Activated CD4-positive, CD25-positive, alpha-beta regulatory T cell treated with anti-CD3 and anti-CD28 coated beads, Interleukin-2, amount 50 U/mL, for 24 hours (primary cell): ENCODE results near the gene RAB31.
"Not testable (repeated sequence)": the region's sequence is repeated elsewhere in the genome, so short reads cannot be mapped to it uniquely, and the experiment has no call there.

Source experiments
- ATAC-seq, 2 donors: fragments of 150-1000 bp; cut with Tn5 transposase; one replicate each; pipeline ENCODE4 v1.10.0; 2021; ENCODE audit warnings: mild to moderate bottlenecking in 1 of 2, moderate library complexity in 1 of 2

RAB31 gene

DNA sequence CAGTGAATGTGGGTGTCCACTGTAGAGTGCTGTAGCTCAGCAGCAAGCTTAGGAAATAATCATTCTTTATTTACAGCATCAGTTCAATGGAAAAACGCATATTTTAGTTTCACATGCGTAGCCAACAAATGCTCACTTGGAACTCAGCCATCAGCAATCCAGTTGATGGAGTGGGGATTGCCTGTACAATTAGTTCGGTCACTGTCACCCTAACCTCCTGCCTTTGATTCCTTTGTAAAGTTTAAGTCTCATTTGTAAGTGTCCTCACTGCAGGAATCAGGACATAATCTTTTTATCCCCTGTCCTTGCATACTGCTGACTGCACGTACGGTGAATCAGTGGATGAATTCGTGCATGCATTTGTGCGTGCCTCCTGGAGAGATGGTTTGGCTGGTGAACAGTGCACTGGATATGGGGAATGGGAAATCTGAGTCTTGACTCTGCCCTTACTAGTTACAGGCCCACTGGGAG, 55.9 kb downstream of the RAB31 start:
- ATAC-seq = no peak

DNA sequence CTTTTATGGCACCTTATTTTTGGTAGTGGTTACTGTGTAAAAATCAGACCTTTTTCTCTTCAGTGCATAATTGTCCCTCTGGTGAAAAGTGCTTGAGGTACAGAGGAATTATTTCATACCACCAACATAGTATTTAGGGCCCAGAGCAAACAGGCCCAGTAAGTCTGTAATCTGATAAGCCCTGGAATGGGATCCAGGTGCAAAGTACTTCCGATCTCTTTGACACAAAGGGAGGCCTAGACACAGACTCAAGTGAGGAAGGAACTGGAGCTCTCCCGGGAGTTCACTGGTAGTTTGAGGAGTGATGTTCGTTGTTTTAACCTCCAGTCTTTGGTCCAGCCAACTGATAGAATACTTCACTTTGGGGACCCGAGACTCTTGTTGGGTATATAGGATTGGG, 57.4 kb downstream of the RAB31 start:
- ATAC-seq = no peak

DNA sequence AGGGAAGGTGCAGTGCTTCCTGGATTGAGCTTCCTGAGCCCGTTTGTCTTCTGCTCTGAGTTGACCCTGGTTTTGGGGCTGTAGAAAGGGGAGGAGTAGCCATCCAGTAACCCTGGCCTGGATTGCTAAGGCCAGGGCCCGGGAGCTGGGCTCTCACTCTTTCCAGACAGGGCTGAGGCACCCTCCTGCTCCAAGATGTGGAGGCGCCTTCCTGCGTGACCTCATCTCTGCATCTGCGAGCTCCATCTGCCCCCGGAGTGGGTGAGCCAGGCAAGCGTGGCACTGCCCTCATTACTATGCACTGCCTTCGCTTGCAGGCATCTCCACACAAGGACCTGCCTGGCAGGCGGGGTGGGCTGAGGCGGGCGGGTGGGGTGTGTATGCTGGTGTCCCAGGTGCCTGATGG, 58.0 kb downstream of the RAB31 start:
- no peak for ATAC-seq

DNA sequence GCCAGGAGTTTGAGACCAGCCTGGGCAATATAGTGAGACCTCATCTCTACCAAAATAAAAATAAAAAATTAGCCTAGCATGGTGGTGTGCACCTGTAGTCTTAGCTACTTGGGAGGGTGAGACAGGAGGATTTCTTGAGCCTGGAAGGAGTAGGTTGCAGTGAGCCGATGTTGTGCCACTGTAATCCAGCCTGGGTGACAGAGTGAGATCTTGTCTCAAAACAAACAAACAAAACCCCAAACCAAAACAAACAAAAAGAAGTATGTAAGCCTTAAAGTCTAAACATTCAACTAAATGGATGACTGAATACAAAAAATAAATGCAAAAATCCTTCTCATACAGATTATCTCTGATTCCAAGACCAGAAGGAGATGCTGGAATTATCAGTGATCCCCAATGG, 58.6 kb downstream of the RAB31 start:
- ATAC-seq = no peak

DNA sequence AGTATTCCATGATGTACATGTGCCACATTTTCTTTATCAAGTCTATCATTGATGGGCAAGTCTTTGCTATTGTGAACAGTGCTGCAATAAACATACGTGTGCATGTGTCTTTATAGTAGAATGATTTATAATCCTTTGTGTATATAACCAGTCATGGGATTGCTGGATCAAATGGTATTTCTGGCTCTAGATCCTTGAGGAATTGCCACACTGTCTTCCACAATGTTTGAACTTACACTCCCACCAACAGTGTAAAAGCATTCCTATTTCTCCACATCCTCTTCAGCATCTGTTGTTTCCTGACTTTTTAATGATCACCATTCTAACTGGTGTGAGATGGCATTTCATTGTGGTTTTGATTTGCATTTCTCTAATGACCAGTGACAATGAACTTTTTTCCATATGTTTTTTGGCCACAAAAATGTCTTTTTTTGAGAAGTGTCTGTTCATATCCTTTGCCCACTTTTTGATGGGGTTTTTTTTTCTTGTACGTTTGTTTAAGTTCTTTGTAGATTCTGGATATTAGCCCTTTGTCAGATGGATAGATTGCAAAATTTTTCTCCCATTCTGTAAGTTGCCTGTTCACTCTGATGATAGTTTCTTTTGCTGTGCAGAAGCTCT, 60.1 kb downstream of the RAB31 start:
- ATAC-seq = not testable (repeated sequence)

DNA sequence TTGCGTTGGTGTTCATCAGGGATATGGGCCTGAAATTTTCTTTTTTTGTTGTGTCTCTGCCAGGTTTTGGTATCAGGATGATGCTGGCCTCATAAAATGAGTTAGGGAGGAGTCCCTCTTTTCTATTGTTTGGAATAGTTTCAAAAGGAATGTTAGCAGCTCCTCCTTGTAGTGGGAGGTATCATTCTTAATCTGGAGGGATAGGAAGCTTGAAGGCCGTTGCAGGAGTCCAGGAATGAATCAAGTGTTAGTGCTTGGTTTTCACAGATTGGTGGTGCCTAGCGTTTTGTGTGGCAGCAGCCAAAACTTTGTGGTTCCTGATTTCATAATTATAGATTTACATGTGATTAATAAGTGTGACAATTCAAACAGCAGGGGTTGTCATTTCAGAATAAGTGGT, 62.0 kb downstream of the RAB31 start:
- not testable (repeated sequence) for ATAC-seq

DNA sequence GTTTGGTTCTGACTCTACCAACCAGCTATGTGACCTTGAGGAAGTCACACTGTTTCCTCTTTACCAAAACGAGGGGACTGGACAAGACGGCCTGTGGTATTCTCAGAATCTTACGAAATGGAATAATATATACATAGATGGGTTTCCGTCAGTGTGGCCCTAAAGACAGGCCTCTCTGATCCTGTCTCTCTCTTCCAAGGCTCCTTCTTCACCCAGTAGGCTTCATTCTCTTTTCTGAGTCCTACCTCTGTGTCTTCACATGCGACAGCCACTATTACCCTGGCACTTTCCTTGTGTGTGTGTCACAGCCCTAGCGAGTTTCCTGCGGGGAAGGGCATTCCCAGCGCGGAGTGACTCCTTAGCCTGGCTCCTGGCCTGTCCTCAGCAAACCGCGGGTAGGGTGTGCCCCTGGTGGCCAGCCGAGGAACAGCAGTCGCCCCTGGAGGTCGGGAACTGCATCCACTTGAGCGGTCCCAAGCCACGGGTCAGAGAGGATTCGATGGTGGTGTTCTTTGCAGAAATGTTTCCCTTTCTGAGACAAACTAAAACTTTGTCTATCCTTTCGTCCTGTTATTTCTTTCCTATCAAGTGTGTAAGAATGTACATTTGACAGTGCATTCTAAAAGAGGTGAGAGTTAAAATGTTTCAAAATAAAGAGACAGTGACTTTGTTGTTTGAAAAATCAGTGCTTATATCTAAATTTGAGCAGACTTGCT, 63.3 kb downstream of the RAB31 start:
- peak; percentile 32 to 55 for ATAC-seq

DNA sequence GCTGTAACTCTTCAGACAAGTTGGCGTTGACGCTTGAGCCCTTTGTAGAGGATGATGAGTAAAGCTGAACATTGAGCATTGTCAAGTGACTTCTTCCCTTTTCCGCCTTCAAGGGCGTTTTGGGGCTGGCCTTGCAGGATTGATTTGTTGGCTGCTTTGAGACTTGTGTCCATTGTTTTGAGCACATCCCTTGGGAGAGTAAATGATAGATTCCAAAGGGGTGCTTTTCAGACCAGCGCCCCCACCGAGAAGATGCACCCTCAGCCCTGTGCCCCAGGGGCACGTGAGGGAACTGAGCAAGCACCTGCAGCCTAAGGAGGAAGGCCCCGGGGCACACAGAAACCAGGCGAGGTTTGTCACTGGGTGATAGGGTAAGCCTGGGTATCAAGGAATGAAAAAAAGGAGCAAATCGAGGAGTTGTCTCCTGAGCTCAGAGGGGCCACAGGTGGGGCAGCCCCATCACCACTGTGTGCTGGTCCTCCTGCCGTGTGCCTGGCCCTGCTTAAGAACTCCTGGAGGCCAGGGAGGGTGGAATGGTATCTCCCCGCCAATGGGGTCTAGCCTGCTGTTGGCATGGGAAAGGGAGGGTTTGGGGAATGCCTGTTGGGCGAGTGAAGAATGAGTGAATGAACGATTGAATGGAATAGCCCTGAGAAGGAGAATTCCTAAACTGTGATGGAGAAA, 64.0 kb downstream of the RAB31 start:
- ATAC-seq = no peak

DNA sequence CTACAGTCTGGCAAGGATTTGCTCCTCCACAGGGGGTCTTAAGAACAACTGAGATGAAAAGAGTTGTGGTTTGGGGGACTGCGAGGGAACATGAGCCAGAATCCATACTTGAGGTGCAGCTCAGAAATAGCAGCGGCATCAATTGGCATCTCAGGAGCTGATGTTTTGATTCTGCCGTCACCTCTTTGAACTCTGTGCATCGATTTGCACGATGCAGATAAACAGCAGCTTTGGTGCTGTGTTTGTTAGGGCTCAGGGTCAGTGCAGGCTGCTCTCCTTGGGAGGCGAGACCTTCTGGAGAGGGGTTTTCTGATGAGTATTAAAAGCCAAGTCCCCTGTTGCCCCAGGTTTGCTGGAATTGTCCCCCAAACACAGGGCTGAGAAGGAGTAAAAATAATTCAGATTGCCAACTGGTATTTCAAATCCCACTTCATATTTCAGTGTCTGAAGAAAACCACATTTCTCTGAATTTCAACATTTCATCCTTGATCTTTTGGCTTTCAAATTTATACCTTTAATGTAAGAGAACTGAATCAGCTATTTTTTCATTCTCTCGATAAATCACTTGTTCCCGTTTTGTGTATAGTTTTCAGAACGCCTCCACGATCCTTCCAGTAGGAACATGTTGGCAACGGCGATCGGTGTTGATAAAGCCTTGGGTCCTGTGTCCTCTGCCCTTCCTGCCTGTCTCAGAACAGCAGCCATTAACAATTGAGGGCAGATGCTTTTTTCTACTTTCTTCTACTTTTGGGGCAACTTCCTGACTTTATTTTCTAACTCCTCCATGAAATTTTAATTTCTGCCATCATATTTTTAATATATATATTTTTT, 65.0 kb downstream of the RAB31 start:
- ATAC-seq = no peak

DNA sequence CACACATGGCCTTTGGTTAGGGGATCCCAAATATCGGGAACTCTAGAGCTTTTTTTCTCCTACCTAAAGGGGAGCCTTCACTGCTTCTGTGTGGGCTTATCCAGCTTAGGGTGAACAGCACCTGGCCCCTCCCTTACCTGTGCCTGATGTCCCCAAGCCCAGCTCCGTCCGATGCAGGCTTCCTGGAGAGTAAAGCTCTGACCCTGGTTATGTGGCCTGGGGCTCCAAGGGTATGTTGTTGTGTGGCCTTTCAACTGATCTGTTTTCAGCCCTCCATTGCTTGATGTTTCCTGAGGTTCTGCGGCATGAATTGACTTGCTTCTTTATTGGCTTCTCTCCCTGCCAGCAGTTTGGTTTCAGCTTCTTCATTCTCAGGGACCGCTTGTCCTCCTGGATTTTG, 66.0 kb downstream of the RAB31 start:
- ATAC-seq = no peak

DNA sequence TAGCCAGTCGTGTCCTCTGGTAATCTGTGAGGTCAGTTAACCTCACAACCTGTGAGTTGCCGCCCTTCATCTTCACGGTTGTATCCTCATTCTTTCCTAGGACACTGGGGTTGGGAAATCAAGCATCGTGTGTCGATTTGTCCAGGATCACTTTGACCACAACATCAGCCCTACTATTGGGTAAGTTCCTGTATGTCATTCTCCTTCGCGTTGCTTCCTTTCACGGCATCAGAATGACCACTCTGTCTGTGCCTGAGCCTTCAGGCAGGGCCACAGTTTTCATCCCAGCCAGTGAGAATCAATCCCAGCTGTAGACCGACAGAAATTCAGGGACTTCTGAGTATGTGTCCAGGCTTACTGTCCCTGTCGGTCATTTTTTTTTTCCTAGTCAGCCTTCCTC, 67.1 kb downstream of the RAB31 start:
- ATAC-seq = no peak

DNA sequence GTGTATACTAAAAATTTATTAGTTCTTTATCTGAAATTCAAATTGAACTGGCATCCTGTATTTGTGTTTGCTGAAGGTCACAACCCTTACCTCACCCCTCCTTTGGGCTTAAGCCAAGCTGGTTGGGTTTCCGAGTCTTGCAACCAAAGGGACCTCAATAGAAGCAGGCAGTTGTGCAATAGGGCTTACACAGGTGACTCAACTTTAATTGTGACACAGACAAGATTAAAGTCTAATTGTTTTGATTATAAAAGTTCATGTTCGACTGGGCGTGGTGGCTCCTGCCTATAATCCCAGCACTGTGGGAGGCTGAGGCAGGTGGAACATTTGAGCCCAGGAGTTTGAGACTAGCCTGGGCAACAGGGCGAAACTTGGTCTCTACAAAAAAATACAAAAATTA, 71.5 kb downstream of the RAB31 start:
- ATAC-seq = no peak

DNA sequence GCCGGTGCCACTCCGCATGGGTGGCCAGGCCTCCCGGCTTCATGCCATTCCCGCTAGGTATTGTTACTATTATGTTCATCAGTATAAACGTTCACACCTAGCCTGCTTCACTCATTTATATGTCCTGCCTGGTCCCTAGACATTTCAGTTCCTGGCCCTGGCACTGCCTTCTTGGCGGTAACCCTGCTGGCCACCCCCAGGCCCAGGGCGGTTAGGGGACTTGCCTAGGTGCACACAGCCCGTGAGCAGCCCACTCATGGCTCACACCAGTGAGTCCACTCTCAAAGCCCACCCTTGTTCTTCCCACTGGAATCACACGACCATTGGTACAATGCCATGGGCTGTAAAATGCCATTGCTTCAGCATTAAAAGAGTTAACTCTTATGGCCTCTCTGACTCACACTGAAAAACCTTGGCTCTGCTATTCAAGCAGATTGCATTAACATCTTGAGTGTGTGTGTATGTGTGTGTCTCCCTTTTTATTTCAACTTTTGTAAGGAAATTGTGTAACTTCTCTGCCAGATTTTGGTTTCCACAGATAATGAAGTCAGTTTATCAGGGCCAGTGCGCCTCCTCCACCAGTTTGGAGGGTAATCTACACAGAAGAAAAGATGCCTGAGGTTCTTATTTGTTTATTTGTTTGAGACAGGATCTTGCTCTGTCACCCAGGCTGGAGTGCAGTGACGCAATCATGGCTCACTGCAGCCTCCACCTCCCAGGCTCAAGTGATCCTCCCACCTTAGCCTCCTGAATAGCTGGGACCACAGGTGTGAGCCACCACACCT, 74.2 kb downstream of the RAB31 start:
- ATAC-seq = no peak

DNA sequence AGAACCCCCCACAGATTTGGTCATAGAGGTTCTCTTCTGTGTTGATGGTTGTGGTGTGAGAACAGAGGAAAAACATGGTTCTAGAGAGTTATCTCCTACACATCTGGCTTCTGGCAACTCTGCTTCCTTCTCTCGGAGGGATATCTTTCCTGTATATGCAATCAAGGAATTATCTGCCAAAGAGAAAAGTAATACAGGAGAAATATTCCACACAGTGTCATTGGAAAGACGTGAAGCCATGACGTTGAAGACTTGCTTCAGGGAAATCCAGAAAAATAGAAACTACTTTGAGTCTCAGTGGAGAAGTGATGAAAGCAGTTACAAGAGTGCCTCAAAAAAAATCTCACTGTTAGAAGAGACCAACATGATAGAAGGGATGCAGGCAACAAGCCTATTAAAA, 78.5 kb downstream of the RAB31 start:
- no peak for ATAC-seq

DNA sequence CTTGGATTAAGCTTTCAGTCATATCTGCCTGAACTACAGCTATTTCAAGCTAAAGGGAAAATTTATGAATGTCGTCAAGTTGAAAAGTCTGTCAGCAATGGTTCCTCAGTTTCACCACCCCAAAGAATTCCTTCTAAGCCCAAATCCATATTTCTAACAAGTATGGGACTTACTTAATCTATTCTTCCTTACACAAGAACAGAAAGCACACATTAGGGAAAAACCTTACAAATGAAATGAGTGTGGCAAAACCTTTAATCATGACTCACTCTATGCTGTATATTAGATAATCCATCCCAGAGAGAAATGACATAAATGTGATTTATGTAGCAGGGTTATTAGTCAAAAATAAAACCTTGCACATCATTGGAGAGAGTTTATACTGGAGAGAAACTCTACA, 78.9 kb downstream of the RAB31 start:
- no peak for ATAC-seq

DNA sequence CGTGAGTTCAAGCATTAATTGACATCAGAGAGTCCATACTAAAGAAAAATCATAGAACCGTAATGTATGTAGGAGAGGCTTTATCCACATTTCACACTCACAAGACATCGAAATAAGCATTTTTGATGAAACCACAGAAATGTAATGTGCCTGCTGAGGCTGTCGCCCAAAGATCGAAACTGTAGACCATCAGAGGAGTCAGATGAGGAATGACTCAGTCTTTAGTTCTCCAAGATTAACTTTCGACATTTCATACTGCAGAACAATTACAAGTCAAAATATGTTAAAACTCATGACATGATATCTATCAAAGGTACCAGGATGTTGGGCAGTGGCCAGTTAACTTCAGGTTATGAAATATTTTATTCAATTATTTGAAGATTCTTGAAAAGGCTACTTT, 79.6 kb downstream of the RAB31 start:
- no peak for ATAC-seq

DNA sequence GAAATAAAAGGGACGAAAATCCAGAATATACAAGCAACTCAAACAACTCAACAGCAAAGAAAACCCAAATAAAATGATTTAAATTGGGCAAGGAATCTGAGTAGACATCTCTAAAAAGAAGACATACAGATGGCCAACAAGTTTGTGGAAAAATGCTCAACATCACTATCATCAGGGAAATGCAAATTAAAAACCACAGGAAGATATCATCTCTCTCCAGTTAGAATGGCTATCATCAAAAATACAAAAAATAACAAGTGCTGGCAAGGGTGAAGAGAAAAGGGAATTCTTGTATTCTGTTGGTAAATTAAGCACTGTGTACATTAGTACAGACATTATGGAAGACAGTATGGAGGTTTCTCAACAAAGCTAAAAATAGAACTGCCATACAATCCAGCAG, 80.0 kb downstream of the RAB31 start:
- ATAC-seq = no peak

DNA sequence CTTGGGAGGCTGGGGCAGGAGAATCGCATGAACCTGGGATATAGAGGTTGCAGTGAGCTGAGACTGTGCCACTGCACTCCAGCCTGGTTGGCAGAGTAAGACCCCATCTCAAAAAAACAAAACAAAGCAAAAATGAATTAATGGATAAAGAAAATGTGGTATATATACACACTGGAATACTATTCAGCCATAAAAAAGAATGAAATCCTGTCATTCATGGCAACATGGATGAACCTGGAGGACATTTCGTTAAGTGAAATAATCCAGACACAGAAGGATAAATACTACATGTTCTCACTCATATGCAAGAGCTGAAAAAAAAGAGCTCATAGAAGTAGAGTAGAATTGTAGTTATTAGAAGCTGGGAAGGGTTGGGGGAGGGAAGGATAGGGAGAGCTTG, 80.8 kb downstream of the RAB31 start:
- ATAC-seq = no peak

DNA sequence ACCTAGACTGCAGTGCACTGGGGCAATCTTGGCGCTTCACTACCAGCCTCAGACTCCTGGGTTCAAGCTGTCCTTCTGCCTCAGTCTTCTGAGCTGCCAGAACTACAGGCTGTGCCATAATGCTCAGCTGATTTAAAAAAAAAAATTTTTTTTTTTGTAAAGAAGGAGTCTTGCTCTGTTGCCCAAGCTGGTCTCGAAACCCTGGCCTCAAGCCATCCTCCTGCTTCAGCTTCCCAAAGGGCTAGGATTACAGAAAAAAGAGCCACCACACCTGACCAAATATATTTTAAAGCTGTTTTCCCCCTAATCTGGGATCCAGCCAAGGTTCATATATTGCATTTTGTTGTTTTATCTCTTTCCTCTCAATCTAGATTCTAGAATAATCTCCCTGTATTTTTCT, 82.2 kb downstream of the RAB31 start:
- no peak for ATAC-seq

DNA sequence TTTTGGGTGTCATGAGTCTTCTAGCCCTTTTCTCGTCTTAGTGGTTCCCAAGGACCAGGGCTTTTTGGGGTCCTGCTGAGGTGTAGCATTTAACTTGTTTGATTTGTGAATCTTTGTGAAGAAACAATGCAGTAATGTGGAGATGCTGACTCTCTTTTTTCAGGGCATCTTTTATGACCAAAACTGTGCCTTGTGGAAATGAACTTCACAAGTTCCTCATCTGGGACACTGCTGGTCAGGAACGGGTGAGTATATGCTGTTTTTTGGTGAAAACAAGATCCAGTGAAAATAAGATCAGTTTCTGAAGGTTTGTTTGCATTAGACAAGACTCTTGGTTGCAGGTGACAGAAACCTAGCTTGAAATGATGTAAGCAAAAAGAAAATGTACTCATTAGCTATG, 83.9 kb downstream of the RAB31 start:
- ATAC-seq = no peak

DNA sequence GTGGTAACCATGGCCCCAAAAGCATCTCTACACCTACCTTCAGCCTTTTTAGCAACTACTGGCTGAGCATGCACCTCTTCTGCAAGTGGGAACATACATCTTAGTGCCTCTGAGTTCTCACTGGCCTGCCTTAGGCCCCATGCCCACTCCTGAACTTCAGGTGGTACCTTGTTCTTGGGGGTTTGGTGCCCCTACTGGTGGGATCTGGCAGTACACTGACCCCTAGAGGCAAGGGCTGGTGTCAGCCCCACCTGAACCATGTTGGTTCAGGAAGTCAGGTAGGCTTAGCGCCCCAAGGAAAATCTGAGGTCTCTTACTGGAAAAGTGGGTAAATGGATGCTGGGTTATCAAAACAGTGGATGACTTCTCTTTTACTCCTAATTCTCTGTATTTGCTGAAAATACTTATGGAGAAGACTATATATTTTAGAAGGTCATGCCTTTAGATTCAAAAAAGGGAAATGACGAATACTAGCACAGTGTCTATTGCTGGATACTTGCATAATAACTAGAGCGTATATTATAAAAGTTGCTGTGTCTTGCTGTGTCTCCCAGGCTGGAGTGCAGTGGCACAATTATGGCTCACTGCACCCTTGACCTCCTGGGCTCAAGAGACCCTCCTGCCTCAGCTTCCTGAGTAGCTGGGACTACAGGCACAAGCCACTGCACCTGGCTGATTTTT, 84.6 kb downstream of the RAB31 start:
- no peak for ATAC-seq

DNA sequence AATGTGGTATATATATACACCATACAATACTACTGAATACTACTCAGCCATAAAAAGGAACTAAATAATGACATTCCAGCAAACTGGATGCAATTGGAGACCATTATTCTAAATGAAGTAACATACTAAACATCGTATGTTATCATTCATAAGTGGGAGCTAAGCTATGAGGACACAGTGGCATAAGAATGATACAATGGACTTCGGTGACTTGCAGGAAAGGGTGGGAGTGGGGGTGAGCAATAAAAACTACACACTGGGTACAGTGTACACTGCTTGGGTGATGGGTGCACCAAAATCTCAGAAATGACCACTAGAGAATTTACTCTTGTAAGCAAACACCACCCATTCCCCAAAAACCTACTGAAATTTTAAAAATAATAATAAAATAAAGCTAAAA, 87.9 kb downstream of the RAB31 start:
- ATAC-seq = no peak
